ENCODE data around the gene CTXND2.
"Not testable (repeated sequence)": the region's sequence is repeated elsewhere in the genome, so short reads cannot be mapped to it uniquely, and the experiment has no call there.

DNA sequence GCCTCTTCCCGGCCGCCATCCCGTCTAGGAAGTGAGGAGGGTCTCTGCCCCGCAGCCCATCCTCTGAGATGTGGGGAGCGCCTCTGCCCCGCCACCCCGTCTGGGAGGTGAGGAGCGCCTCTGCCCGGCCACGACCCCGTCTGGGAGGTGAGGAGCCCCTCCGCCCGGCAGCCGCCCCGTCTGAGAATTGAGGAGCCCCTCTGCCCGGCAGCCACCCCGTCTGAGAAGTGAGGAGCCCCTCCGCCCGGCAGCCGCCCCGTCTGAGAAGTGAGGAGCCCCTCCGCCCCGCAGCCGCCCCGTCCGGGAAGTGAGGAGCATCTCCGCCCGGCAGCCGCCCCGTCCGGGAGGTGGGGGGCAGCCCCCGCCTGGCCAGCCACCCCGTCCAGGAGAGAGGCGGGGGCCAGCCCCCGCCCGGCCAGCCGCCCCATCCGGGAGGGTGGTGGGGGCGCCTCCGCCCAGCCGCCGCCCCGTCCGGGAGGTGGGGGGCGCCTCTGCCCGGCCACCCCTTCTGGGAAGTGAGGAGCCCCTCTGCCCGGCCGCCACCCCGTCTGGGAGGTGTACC is 36.1 kb upstream of the CTXND2 start:
- TF ChIP-seq, protein P1, sequence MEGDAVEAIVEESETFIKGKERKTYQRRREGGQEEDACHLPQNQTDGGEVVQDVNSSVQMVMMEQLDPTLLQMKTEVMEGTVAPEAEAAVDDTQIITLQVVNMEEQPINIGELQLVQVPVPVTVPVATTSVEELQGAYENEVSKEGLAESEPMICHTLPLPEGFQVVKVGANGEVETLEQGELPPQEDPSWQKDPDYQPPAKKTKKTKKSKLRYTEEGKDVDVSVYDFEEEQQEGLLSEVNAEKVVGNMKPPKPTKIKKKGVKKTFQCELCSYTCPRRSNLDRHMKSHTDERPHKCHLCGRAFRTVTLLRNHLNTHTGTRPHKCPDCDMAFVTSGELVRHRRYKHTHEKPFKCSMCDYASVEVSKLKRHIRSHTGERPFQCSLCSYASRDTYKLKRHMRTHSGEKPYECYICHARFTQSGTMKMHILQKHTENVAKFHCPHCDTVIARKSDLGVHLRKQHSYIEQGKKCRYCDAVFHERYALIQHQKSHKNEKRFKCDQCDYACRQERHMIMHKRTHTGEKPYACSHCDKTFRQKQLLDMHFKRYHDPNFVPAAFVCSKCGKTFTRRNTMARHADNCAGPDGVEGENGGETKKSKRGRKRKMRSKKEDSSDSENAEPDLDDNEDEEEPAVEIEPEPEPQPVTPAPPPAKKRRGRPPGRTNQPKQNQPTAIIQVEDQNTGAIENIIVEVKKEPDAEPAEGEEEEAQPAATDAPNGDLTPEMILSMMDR (IDR thresholded peaks at IDR 0.05), result not testable (repeated sequence)
- TF ChIP-seq POLR2A (IDR thresholded peaks at IDR 0.05), result not testable (repeated sequence)

All from breast epithelium (tissue), 3 donors.